Measurements from ENCODE around the gene GOLGA1.
"Not testable (repeated sequence)": the region's sequence is repeated elsewhere in the genome, so short reads cannot be mapped to it uniquely, and the experiment has no call there.

The GOLGA1 gene

GRCh38 chr9:124940894-124941678, at the start of gene GOLGA1:
TSS of gene GOLGA1 (minus strand) at chr9:124941083. CDS start at chr9:124938711, 2,372 bp downstream.
- DNase-seq, result peak; percentile 93

- DNase-seq, result no peak
Measured at GRCh38 chr9:124983698-124984097, 42.8 kb upstream of the GOLGA1 start.

GRCh38 chr9:124980431-124980830, 39.5 kb upstream of the GOLGA1 start:
- no peak for DNase-seq

- DNase-seq, result no peak
Measured at GRCh38 chr9:124975131-124975530, 34.2 kb upstream of the GOLGA1 start.

GRCh38 chr9:124973807-124974206, 32.9 kb upstream of the GOLGA1 start:
- no peak for DNase-seq

GRCh38 chr9:124972241-124972770, 31.4 kb upstream of the GOLGA1 start:
- no peak for DNase-seq

- DNase-seq, result no peak
Measured at GRCh38 chr9:124969401-124969800, 28.5 kb upstream of the GOLGA1 start.

- no peak for DNase-seq
Measured at GRCh38 chr9:124968238-124968637, 27.4 kb upstream of the GOLGA1 start.

GRCh38 chr9:124965775-124966568, 25.1 kb upstream of the GOLGA1 start:
- not testable (repeated sequence) for DNase-seq

GRCh38 chr9:124964604-124965003, 23.7 kb upstream of the GOLGA1 start:
- no peak for DNase-seq

- no peak for DNase-seq
Measured at GRCh38 chr9:124964056-124964455, 23.2 kb upstream of the GOLGA1 start.

GRCh38 chr9:124960409-124960752, 19.5 kb upstream of the GOLGA1 start:
- no peak for DNase-seq

GRCh38 chr9:124959671-124960408, 19.0 kb upstream of the GOLGA1 start:
- DNase-seq, result not testable (repeated sequence)

GRCh38 chr9:124954255-124954654, 13.4 kb upstream of the GOLGA1 start:
- no peak for DNase-seq

- no peak for DNase-seq
Measured at GRCh38 chr9:124950050-124950718, 9.3 kb upstream of the GOLGA1 start.

GRCh38 chr9:124949387-124949786, 8.5 kb upstream of the GOLGA1 start:
- DNase-seq, result no peak

- DNase-seq, result no peak
Measured at GRCh38 chr9:124947727-124948391, 7.0 kb upstream of the GOLGA1 start.

- no peak for DNase-seq
Measured at GRCh38 chr9:124946167-124946566, 5.3 kb upstream of the GOLGA1 start.

- DNase-seq, result no peak
Measured at GRCh38 chr9:124941679-124942561, 1.0 kb upstream of the GOLGA1 start.

- no peak for DNase-seq
Measured at GRCh38 chr9:124940521-124940893, 376 bp downstream of the GOLGA1 start.

GRCh38 chr9:124939944-124940343, 939 bp downstream of the GOLGA1 start:
- no peak for DNase-seq

Measured in T1000 (cell line).